Type B pancreatic cell (in vitro differentiated cells): Measurements from ENCODE around the gene MAP3K7. TPM values are rescaled to one million over a fixed set of nuclear protein-coding genes. Genes with fewer than 3 reads are reported as not detected.

Experiments used
- DNase-seq: peaks from one replicate; pipeline ENCODE4 v3.0.0; 2021; ENCODE audit warnings: mixed read lengths; ENCODE audit not compliant: unreplicated experiment; ENCODE audit errors: extremely low spot score
- H3K27ac Mint-ChIP-seq: 2 replicates; pipeline ENCODE4 v1.8.0; 2021; ENCODE audit warnings: mild to moderate bottlenecking, mixed read lengths
- H3K27me3 Mint-ChIP-seq: 2 replicates; pipeline ENCODE4 v1.8.0; 2021; ENCODE audit warnings: mixed read lengths
- H3K36me3 Mint-ChIP-seq: 2 replicates; pipeline ENCODE4 v1.8.0; 2021; ENCODE audit warnings: mixed read lengths
- H3K4me1 Mint-ChIP-seq: one replicate; pipeline ENCODE4 v1.8.0; 2021; ENCODE audit warnings: mixed read lengths; ENCODE audit not compliant: unreplicated experiment
- H3K4me3 Mint-ChIP-seq: 2 replicates; pipeline ENCODE4 v1.8.0; 2021; ENCODE audit warnings: mild to moderate bottlenecking, mixed read lengths
- H3K9me3 Mint-ChIP-seq: 2 replicates; pipeline ENCODE4 v1.8.0; 2021; ENCODE audit warnings: mixed read lengths
- CTCF ChIP-seq: fragments of 200-600 bp; sonication (generic); conservative IDR thresholded peaks from 2 replicates; pipeline ENCODE4 v1.5.0; 2021; ENCODE audit warnings: antibody characterized with exemption, mild to moderate bottlenecking
- total RNA-seq: library from RNA; stranded (reverse); gene quantifications from 2 replicates; pipeline ENCODE4 v1.2.1, GENCODE V29; 2021; ENCODE audit warnings: low replicate concordance

The MAP3K7 gene
- total RNA-seq, 1 donor from 2014 or later, result 34.1 TPM

- H3K4me3 Mint-ChIP-seq, result no peak overlapping the region
- no peak for TF ChIP-seq CTCF
- no peak overlapping the region for H3K27ac Mint-ChIP-seq
- H3K27me3 Mint-ChIP-seq, result no peaks in the 10 kb centered on the region
- H3K9me3 Mint-ChIP-seq, result no peaks in the 10 kb centered on the region
- DNase-seq, result no peak
- H3K36me3 Mint-ChIP-seq, result peaks cover 39% of the 10 kb centered on the region
- no peaks in the 10 kb centered on the region for H3K4me1 Mint-ChIP-seq
These were observed 42.8 kb downstream of the MAP3K7 start for GRCh38 chr6:90544081-90544480.

- peaks cover 26% of the 10 kb centered on the region for H3K36me3 Mint-ChIP-seq
These were observed 45.7 kb downstream of the MAP3K7 start for GRCh38 chr6:90541221-90541620.

GRCh38 chr6:90538278-90539046 lies 48.4 kb downstream of the MAP3K7 start:
- H3K36me3 Mint-ChIP-seq, result peaks cover 16% of the 10 kb centered on the region
- H3K27me3 Mint-ChIP-seq, result no peaks in the 10 kb centered on the region
- no peaks in the 10 kb centered on the region for H3K9me3 Mint-ChIP-seq
- TF ChIP-seq CTCF, result no peak
- no peak for DNase-seq
- H3K27ac Mint-ChIP-seq, result no peak overlapping the region
- H3K4me1 Mint-ChIP-seq, result peaks cover 4% of the 10 kb centered on the region
- H3K4me3 Mint-ChIP-seq, result no peak overlapping the region

More at GRCh38 chr6:90541221-90541620, 45.7 kb downstream of the MAP3K7 start:
- no peak for TF ChIP-seq CTCF
- no peak for DNase-seq
- peaks cover 4% of the 10 kb centered on the region for H3K4me1 Mint-ChIP-seq
- H3K27me3 Mint-ChIP-seq, result no peaks in the 10 kb centered on the region
- H3K27ac Mint-ChIP-seq, result no peak overlapping the region
- H3K9me3 Mint-ChIP-seq, result no peaks in the 10 kb centered on the region
- no peak overlapping the region for H3K4me3 Mint-ChIP-seq

GRCh38 chr6:90537723-90538258 lies 49.1 kb downstream of the MAP3K7 start:
- Mint-ChIP-seq H3K36me3 (peaks cover 13% of the 10 kb centered on the region), H3K9me3 (no peaks in the 10 kb centered on the region)
- DNase-seq, result no peak

GRCh38 chr6:90537027-90537426 lies 49.8 kb downstream of the MAP3K7 start:
- H3K9me3 Mint-ChIP-seq, result no peaks in the 10 kb centered on the region
- no peak for DNase-seq
- peaks cover 17% of the 10 kb centered on the region for H3K36me3 Mint-ChIP-seq
- no peak overlapping the region for H3K4me3 Mint-ChIP-seq
- H3K4me1 Mint-ChIP-seq, result peaks cover 4% of the 10 kb centered on the region
- H3K27me3 Mint-ChIP-seq, result no peaks in the 10 kb centered on the region
- TF ChIP-seq CTCF, result no peak
- no peak overlapping the region for H3K27ac Mint-ChIP-seq

More at GRCh38 chr6:90537723-90538258, 49.1 kb downstream of the MAP3K7 start:
- Mint-ChIP-seq H3K27me3 (no peaks in the 10 kb centered on the region), H3K4me1 (peaks cover 4% of the 10 kb centered on the region), H3K4me3 (no peak overlapping the region), H3K27ac (no peak overlapping the region)
- TF ChIP-seq CTCF, result no peak
